Smooth muscle cell (in vitro differentiated cells): ENCODE measurements around the gene LAMB1. TPM values are rescaled to one million over a fixed set of nuclear protein-coding genes. Genes with fewer than 3 reads are reported as not detected.
A peak's percentile ranks its signal among the peaks of the same experiment; 100 is the strongest.

Experiments used
- DNase-seq: peaks from one replicate; lab custom pipeline; 2025; ENCODE audit not compliant: unreplicated experiment; lab: John Stamatoyannopoulos, UW
- H2AFZ ChIP-seq: fragments of 200-600 bp; sonication (generic); 2 replicates; pipeline ENCODE4 v1.6.0; 2016; ENCODE audit warnings: antibody characterized with exemption, low read depth, mild to moderate bottlenecking
- H3F3A ChIP-seq: fragments of 200-600 bp; sonication (generic); 2 replicates; pipeline ENCODE4 v1.6.0; 2017; ENCODE audit warnings: antibody characterized with exemption, low read depth
- H3K27ac ChIP-seq: fragments of 200-600 bp; sonication (generic); 2 replicates; pipeline ENCODE4 v1.5.1; 2016; ENCODE audit warnings: low read depth, mild to moderate bottlenecking
- H3K27me3 ChIP-seq: fragments of 200-600 bp; sonication (generic); 2 replicates; pipeline ENCODE4 v1.6.1; 2016; ENCODE audit warnings: low read depth, mild to moderate bottlenecking
- H3K36me3 ChIP-seq: fragments of 200-600 bp; sonication (generic); 2 replicates; pipeline ENCODE4 v1.5.1; 2016; ENCODE audit warnings: low read depth
- H3K4me1 ChIP-seq: fragments of 200-600 bp; sonication (generic); 2 replicates; pipeline ENCODE4 v1.5.1; 2016; ENCODE audit warnings: low read depth
- H3K4me2 ChIP-seq: fragments of 200-600 bp; sonication (generic); 2 replicates; pipeline ENCODE4 v1.6.0; 2016; ENCODE audit warnings: mild to moderate bottlenecking
- H3K4me3 ChIP-seq: fragments of 200-600 bp; sonication (generic); 2 replicates; pipeline ENCODE4 v1.5.1; 2016; ENCODE audit warnings: mild to moderate bottlenecking
- H3K79me2 ChIP-seq: fragments of 200-600 bp; sonication (generic); 2 replicates; pipeline ENCODE4 v1.6.0; 2016; ENCODE audit warnings: low read depth, mild to moderate bottlenecking
- H3K9ac ChIP-seq: fragments of 200-600 bp; sonication (generic); 2 replicates; pipeline ENCODE4 v1.6.0; 2016; ENCODE audit warnings: low read depth
- H3K9me3 ChIP-seq: fragments of 200-600 bp; sonication (generic); replicated peaks from 2 replicates; pipeline ENCODE4 v1.5.1; 2016; ENCODE audit warnings: low read depth
- H4K20me1 ChIP-seq: fragments of 200-600 bp; sonication (generic); 2 replicates; pipeline ENCODE4 v1.6.0; 2016; ENCODE audit warnings: low read depth
- CTCF ChIP-seq: fragments of 200-600 bp; sonication (generic); IDR thresholded peaks from 2 replicates; pipeline ENCODE4 v1.5.1; 2017; ENCODE audit warnings: borderline replicate concordance, mild to moderate bottlenecking, antibody characterized with exemption; ENCODE audit not compliant: insufficient read depth, poor library complexity, severe bottlenecking
- WGBS: methylation state at CpG from one replicate; pipeline ENCODE4 v1.1.7; 2016; ENCODE audit warnings: low lambda C conversion rate; 5-methylcytosine and 5-hydroxymethylcytosine counted together
- polyA plus RNA-seq: library from polyadenylated mRNA; unstranded; fragments of >200 nt; fragmentation: Nextera tagmentation; extraction: Ambion mirVana; gene quantifications from 2 replicates; pipeline ENCODE4 v1.2.1, GENCODE V29; 2016
- total RNA-seq: library from RNA; depleted of rRNA; stranded (reverse); fragments of >200 nt; gene quantifications from 2 replicates; pipeline ENCODE4 v1.2.3, GENCODE V29; 2014

Gene LAMB1
- total and polyA plus RNA-seq, 2 experiments from 2014 or later = 191 to 244 TPM

GRCh38 chr7:107953265-107953923, 49.6 kb downstream of the LAMB1 start:
- no peak overlapping the region for H2AFZ ChIP-seq
- TF ChIP-seq CTCF = no peak
- no peak for DNase-seq
- H3K4me1 ChIP-seq = peaks cover 28% of the 10 kb centered on the region
- H3K27me3 ChIP-seq = no peaks in the 10 kb centered on the region
- H3K4me3 ChIP-seq = no peak overlapping the region
- peaks cover 27% of the 10 kb centered on the region for H3K36me3 ChIP-seq
- no peak overlapping the region for H3K4me2 ChIP-seq
- peaks cover 21% of the 10 kb centered on the region for H4K20me1 ChIP-seq
- peaks cover 24% of the 10 kb centered on the region for H3F3A ChIP-seq
- peaks cover 7% of the 10 kb centered on the region for H3K79me2 ChIP-seq
- peak overlapping the region; percentile 37 for H3K27ac ChIP-seq
- no peak overlapping the region for H3K9ac ChIP-seq
- 82% methylated on average over 10 of the region's 10 CpGs for WGBS
- no peaks in the 10 kb centered on the region for H3K9me3 ChIP-seq

- Histone ChIP-seq H3K36me3 (peaks cover 12% of the 10 kb centered on the region), H3K27ac (peak overlapping the region; percentile 32), H3K9me3 (no peaks in the 10 kb centered on the region), H3K4me2 (no peak overlapping the region), H3K9ac (no peak overlapping the region), H3K27me3 (no peaks in the 10 kb centered on the region), H3F3A (peaks cover 28% of the 10 kb centered on the region), H3K4me1 (peaks cover 28% of the 10 kb centered on the region), H3K79me2 (peaks cover 4% of the 10 kb centered on the region), H4K20me1 (peaks cover 13% of the 10 kb centered on the region), H3K4me3 (no peak overlapping the region), H2AFZ (no peak overlapping the region)
- 81% methylated on average over 9 of the region's 9 CpGs for WGBS
- DNase-seq = no peak
- TF ChIP-seq CTCF = no peak
These were observed 51.1 kb downstream of the LAMB1 start for GRCh38 chr7:107951896-107952295.

- TF ChIP-seq CTCF = no peak
- Histone ChIP-seq H3F3A (peaks cover 28% of the 10 kb centered on the region), H2AFZ (no peak overlapping the region), H3K4me2 (no peak overlapping the region), H3K9ac (no peak overlapping the region), H3K4me3 (no peak overlapping the region), H4K20me1 (peaks cover 13% of the 10 kb centered on the region), H3K9me3 (no peaks in the 10 kb centered on the region), H3K27me3 (no peaks in the 10 kb centered on the region), H3K4me1 (peaks cover 33% of the 10 kb centered on the region), H3K79me2 (no peaks in the 10 kb centered on the region), H3K36me3 (peaks cover 8% of the 10 kb centered on the region), H3K27ac (peak overlapping the region; percentile 32)
- DNase-seq = no peak
- WGBS = 95% methylated on average over 14 of the region's 14 CpGs
These were observed 51.7 kb downstream of the LAMB1 start for GRCh38 chr7:107951172-107951787.
